Esophagus (tissue), 2 donors: Measurements from ENCODE around the gene CTSZ. TPM values are rescaled to one million over a fixed set of nuclear protein-coding genes. Genes with fewer than 3 reads are reported as not detected.
"Not testable (repeated sequence)": the region's sequence is repeated elsewhere in the genome, so short reads cannot be mapped to it uniquely, and the experiment has no call there.

Source experiments
- H3K27ac ChIP-seq, 2 donors: one replicate each; pipeline ENCODE4 v1.5.1; 2013; ENCODE audit warnings: low read depth in 2 of 2, mild to moderate bottlenecking in 2 of 2, inconsistent platforms in 1 of 2, low read length in 1 of 2, moderate library complexity in 1 of 2
- H3K27me3 ChIP-seq, 2 donors: one replicate each; pipeline ENCODE4 v1.6.1; 2013; ENCODE audit warnings: low read length in 2 of 2, control low read depth in 1 of 2, mild to moderate bottlenecking in 1 of 2; ENCODE audit not compliant: insufficient read depth in 2 of 2, control insufficient read depth in 1 of 2
- H3K36me3 ChIP-seq, 2 donors: one replicate each; pipeline ENCODE4 v1.6.1; 2013; ENCODE audit warnings: low read length in 1 of 2; ENCODE audit not compliant: control insufficient read depth in 2 of 2, insufficient read depth in 2 of 2
- H3K4me1 ChIP-seq, 2 donors: one replicate each; pipeline ENCODE4 v1.6.1; 2013; ENCODE audit warnings: low read length in 1 of 2; ENCODE audit not compliant: control insufficient read depth in 2 of 2, insufficient read depth in 2 of 2
- H3K4me3 ChIP-seq, 2 donors: one replicate each; pipeline ENCODE4 v1.5.1; 2013; ENCODE audit warnings: low read length in 2 of 2, mild to moderate bottlenecking in 2 of 2, low read depth in 1 of 2, moderate library complexity in 1 of 2
- H3K9me3 ChIP-seq, 2 donors: one replicate each; pipeline ENCODE4 v1.6.1; 2013; ENCODE audit warnings: mild to moderate bottlenecking in 2 of 2, low read depth in 1 of 2, low read length in 1 of 2, moderate library complexity in 1 of 2; ENCODE audit not compliant: control insufficient read depth in 2 of 2, insufficient read depth in 1 of 2
- WGBS, 2 donors: extraction: QIAGEN DNeasy Blood & Tissue Kit; methylation state at CpG; one replicate each; pipeline ENCODE4 v1.1.7; 2013; 5-methylcytosine and 5-hydroxymethylcytosine counted together
- polyA plus RNA-seq, 2 donors: library from polyadenylated mRNA; stranded (reverse); fragments of 200-250 nt; gene quantifications; one replicate each; pipeline ENCODE4 v1.2.3, GENCODE V29; 2013
- donor health status: healthy with polysubstance abuse.
- donor health status: Bipolar disorder and iron deficiency.

Gene CTSZ
- polyA plus RNA-seq, 2 donors = 17.0 to 41.9 TPM

DNA sequence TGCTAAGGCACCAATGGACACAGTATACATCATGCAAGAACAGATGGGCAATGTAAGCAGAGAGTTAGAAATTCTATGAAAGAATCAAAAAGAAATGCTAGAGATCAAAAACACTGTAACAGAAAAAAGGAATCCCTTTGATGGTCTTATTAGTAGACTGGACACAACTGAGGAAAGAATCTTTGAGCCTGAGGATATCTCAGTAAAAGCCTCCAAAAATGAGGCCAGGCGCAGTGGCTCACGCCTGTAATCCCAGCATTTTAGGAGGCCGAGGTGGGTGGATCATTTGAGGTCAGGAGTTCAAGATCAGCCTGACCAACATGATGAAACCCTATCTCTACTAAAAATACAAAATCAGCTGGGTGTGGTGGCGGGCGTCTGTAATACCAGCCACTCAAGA lies 43.1 kb downstream of the CTSZ start:
- H3K9me3 ChIP-seq, H3K36me3 ChIP-seq, H3K4me1 ChIP-seq, H3K27ac ChIP-seq, H3K27me3 ChIP-seq, H3K4me3 ChIP-seq: not testable (repeated sequence)
- WGBS, 2 donors = 86 to 93% methylated on average over 5 of the region's 5 CpGs

DNA sequence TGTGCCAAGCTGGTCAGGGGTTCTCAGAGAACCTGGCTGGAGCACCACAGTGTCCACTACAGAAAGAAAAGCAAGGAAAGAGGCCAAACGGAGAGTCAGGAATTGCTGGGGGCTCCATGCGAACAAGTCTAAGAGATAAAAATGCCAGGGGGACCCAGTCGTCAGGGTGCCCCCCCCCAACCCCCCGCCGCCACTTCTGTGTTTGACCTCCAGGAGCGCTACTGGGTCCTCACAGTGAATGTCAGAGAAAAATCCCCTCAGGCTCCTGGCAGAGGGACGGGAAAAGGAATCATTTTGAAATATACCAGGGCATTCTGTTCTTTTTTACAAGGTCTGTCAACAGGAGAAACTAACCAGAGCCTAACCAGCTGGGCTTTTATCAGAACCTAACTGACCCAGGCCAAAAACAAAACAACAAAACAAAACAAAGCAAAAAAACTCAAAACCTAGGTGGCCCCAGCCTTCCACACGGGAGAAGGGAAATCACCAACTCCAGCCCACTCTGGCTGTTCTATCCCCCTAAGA lies 43.9 kb downstream of the CTSZ start:
- H3K36me3 ChIP-seq = no peaks in the 10 kb centered on the region
- H3K27me3 ChIP-seq = no peaks in the 10 kb centered on the region
- H3K4me1 ChIP-seq = peaks cover 0 to 2% of the 10 kb centered on the region in 2 donors
- H3K27ac ChIP-seq = no peak overlapping the region
- H3K4me3 ChIP-seq = no peak overlapping the region
- 74 to 78% methylated on average over 8 of the region's 8 CpGs for WGBS, 2 donors
- no peaks in the 10 kb centered on the region for H3K9me3 ChIP-seq

DNA sequence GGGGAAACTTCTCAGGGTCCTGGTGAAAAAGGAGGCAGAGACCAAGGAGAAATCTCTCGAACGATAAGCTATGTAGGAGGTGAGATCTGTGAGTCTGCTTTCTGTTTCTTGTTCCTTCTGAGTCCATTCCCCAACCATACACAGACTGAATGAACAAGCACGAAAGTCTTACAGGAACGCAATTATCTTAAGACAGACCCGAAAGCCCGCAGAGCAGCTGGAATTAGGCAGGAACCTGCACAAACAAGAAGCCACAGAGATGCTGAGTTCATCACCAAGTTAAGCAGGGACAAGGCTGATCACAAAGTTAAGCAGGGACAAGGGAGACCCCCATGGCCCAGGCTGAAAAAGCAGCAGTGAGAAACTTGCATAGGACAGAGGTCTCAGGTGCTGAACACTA lies 47.4 kb downstream of the CTSZ start:
- Histone ChIP-seq H3K27me3 (no peaks in the 10 kb centered on the region), H3K9me3 (no peaks in the 10 kb centered on the region), H3K4me1 (no peaks in the 10 kb centered on the region), H3K27ac (no peak overlapping the region), H3K4me3 (no peak overlapping the region), H3K36me3 (no peaks in the 10 kb centered on the region)
- WGBS, 2 donors = 68 to 80% methylated on average over 6 of the region's 6 CpGs

- no peaks in the 10 kb centered on the region for H3K9me3 ChIP-seq
- no peaks in the 10 kb centered on the region for H3K36me3 ChIP-seq
- H3K27me3 ChIP-seq = no peaks in the 10 kb centered on the region
- H3K4me3 ChIP-seq = no peak overlapping the region
- H3K4me1 ChIP-seq = no peaks in the 10 kb centered on the region
- 83 to 86% methylated on average over 8 of the region's 8 CpGs for WGBS, 2 donors
- no peak overlapping the region for H3K27ac ChIP-seq
Observed at GRCh38 chr20:58956078-58956477, 51.0 kb downstream of the CTSZ start.

GRCh38 chr20:58953050-58953449 lies 54.0 kb downstream of the CTSZ start:
- no peaks in the 10 kb centered on the region for H3K27me3 ChIP-seq
- no peaks in the 10 kb centered on the region for H3K9me3 ChIP-seq
- no peak overlapping the region for H3K4me3 ChIP-seq
- H3K36me3 ChIP-seq = no peaks in the 10 kb centered on the region
- H3K27ac ChIP-seq = no peak overlapping the region
- no peaks in the 10 kb centered on the region for H3K4me1 ChIP-seq

DNA sequence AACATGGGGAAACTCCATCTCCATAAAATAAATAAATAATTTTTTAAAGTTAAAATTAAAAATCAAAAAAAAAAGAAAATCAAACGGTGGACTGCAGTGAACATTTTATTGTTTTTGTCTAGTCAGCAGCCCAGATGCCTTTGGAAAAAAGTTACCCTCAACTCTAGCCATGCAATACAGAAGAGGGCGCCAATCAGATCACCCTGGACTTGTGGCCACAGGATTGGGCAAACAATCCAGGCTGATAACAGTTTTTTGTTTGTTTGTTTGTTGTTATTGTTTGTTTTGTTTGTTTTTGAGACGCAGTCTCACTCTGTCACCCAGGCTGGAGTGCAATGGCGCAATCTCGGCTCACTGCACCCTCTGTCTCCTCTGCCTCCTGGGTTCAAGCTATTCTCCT lies 56.5 kb downstream of the CTSZ start:
- H3K27ac ChIP-seq = no peak overlapping the region
- H3K4me1 ChIP-seq = no peaks in the 10 kb centered on the region
- H3K36me3 ChIP-seq = no peaks in the 10 kb centered on the region
- H3K9me3 ChIP-seq = no peaks in the 10 kb centered on the region
- no peak overlapping the region for H3K4me3 ChIP-seq
- 79 to 84% methylated on average over 5 of the region's 5 CpGs for WGBS, 2 donors
- no peaks in the 10 kb centered on the region for H3K27me3 ChIP-seq

DNA sequence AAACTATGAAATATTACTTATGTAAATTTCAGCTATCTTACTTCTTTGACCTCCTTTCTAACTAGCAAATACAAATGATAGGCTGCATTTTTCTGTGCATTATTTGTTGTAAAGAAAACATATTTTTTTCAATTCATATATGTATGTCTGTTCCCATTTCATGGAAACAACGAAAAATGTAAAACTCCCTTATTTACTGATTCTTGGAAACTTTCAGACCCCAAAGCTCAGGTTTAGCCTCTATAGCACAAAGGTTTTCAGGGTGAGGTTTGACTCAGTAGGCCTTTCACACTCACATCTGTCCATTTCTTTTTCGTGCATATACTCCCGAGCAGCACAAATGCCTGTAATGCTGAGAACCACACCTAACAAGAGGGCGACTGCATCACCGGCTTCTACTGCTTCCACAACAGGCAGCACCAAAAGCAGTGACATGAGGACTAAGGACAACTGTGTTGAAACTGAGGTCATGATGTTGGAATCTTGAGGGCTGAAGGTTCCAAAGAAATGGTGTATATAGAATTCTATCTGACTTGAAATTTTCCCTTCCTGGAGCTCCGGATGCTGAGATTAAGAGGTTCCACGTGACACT lies 59.2 kb downstream of the CTSZ start:
- H3K27ac ChIP-seq, H3K4me3 ChIP-seq, H3K9me3 ChIP-seq, H3K36me3 ChIP-seq, H3K27me3 ChIP-seq, H3K4me1 ChIP-seq: not testable (repeated sequence)
- 87 to 88% methylated on average over 7 of the region's 7 CpGs for WGBS, 2 donors

DNA sequence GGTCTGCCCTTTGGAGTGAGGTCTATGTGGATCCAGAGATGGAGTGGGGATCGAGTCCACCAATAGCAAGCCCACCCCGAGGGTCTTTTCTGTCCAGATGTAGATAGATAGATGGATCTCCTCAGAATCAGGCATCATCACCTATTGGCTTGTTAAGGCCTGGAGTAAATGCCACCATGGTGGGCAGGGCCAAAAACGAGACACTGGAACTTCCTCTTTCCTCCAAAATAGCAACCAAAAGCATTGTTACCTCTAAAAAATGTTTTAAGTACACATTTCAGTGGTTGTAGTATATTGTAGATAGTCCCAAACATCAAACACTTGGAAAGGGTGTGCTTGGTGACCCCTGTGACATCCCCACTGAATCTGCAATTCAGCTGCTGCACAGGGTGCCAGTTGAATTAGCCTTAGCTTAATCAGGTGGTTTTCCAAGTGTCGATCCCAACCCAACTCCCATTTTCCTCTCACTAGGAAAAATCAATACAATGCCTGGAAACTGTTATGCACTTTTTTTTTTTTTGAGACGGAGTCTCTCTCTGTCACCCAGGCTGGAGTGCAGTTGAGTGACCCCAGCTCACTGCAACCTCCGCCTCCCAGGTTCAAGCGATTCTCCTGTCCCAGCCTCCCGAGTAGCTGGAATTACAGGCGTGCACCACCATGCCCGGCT lies 61.0 kb downstream of the CTSZ start:
- Histone ChIP-seq H3K4me3 (no peak overlapping the region), H3K27me3 (no peaks in the 10 kb centered on the region), H3K4me1 (no peaks in the 10 kb centered on the region), H3K36me3 (no peaks in the 10 kb centered on the region), H3K9me3 (no peaks in the 10 kb centered on the region), H3K27ac (no peak overlapping the region)
- WGBS, 2 donors = 86 to 89% methylated on average over 10 of the region's 10 CpGs
